GM19328 (cell line): ENCODE measurements around the gene HMCN1.
A peak's percentile ranks its signal among the peaks of the same experiment; 100 is the strongest.

ENCODE experiments used
- ATAC-seq: cut with Tn5 transposase; IDR thresholded peaks from one replicate; pipeline ENCODE4 v1.9.1; 2021; ENCODE audit warnings: mild to moderate bottlenecking, moderate library complexity; ENCODE audit not compliant: unreplicated experiment

The HMCN1 gene

DNA sequence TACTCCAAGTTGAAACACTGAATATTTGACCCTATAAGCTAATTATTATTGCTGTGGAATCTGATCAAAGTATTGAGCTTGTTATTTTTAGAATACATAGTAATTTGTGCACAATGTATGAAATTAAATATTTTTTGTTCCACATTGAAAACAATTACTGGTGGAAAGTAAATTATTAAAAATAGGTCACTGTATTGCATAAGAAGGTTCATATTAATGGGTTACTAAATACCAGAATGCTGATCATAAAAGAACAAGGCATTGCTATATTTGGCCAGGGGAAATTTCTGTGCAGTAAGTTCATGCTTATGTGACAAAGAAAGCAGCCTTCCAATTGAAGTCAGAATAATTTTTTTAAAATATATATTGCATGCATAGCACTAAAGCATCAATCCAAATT lies 481.4 kb downstream of the HMCN1 start:
- ATAC-seq = no peak

DNA sequence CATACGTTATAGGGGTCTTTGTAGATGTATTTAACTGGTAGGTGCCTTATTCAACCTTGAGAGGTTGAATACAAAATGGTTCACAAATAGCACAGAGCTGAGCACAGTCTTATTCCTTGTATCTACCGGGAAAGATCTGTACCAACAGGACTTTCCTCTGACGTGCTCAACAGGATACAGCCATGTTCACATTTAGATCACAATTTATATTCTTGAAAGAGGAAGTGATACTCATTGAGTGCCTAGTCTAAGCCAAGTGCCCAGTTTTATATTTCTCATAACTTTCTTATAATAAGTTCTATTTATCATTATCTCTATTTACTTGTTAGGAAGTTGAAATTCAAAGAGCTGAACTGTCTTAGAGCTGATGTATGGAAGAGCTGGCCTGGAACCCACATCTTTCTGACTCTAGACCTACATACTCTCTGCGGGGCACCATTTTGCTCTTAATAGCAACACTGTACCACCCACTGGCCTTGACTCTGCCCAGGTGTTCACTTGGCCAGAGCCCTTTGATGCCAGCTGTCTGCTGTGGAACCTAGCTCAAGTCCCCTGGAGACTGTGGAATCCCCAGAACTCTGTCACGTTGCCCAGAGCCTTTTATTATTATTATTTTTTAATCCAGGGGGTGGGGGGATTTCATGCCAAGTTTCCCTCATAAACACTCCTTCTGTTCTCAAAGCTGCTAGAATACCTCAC lies 484.6 kb downstream of the HMCN1 start:
- peak; percentile 54 for ATAC-seq

DNA sequence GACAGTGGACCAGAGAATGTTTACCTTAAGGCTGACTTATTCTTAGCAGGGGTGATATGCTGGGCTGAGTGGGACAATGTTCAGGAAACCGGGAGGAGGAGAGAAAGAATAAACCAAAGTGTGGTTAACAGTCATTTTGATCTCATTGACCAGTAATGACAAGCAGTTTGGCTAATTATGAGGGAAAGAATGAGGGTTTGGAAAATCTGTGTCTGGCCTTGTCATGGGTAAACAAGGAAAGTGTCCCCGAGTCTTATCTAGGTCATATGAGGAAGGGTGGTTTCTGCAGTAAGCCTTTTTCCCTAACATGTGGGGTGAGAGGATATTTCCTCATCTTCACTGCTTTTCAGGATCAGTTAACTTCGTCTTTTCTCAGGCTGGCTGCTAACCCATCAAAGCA lies 485.9 kb downstream of the HMCN1 start:
- ATAC-seq = no peak

DNA sequence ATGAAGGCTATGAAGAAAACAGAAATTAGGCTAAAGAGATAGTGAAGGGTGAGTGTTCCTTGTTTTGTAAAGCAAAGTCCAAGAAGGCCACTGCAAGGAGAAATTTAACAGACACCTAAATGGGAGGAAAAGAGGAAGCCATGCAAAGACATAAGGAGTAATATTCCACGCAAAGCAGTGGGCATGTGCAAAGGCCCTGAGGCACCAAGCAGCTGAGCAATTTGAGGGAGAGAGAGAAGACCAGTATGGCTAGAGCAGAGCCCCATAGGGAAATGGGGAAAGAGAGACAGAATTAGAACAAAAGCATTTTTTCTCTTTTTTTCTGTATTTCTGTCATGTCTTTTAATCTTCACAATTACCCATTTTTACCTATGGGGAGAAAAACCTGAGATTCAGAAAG lies 486.7 kb downstream of the HMCN1 start:
- no peak for ATAC-seq

DNA sequence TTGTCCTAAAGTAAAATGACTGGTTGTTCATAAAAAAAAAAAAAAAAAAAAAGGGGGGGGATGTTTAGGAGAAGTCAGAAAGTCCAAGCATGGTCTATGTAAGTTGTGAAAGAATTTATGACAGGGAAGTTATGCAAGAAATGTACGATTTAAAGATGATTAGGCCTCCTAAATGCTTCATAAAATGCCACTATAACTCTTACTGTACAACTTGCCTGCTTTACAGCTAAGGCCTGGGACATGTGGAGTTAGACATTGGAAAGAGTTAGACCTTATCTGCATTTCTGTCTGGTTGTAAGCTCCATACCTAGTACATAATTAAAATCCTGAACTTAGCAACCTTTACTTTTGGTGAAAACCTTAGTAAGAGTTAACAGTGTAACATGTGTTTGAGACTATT lies 490.9 kb downstream of the HMCN1 start:
- no peak for ATAC-seq

DNA sequence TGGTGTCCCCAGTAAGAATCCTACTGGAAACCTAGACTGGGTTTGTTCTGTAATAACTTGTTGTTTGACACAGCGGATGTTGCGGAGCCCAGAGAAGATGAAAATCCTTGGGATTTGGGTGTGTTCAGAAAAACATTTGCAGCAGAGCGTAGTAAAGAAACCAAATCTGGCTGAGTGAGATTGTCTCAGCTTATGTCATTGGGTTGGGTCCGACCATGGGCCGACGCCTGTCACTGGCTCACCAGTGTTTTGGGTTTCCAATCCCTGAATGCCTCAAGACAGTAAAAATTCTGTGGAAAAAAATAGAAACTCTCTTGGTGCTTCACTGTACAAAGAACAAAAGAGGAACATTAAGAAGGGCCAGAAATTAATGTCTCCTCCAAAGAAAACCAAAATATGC lies 494.6 kb downstream of the HMCN1 start:
- ATAC-seq = no peak

DNA sequence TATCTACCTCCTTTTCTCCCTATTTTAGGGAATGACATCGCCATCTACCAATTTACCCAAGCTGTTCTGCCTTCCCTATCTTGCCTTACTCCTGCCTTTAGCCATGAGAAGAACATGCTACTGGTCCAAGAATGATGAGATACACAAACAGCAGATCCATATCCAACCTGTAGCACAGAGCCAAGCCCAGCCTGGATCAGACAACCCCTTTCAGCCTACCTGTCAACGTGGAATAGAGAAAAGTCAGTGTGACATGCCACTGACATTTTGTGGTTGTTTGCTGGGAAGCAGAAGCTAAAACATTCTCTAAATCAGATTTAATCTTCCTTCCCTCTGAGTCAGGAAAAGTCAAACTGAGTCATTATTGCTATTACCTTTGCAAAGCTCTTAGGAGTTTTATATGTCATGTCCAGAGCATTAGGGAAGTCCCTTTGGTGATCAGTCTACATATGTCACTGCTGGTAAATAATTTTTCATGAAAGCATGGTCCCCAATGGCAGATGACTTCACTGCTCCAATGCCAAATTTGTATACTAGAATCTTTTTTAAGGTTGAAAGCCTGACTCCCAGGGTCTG lies 497.8 kb downstream of the HMCN1 start:
- no peak for ATAC-seq

DNA sequence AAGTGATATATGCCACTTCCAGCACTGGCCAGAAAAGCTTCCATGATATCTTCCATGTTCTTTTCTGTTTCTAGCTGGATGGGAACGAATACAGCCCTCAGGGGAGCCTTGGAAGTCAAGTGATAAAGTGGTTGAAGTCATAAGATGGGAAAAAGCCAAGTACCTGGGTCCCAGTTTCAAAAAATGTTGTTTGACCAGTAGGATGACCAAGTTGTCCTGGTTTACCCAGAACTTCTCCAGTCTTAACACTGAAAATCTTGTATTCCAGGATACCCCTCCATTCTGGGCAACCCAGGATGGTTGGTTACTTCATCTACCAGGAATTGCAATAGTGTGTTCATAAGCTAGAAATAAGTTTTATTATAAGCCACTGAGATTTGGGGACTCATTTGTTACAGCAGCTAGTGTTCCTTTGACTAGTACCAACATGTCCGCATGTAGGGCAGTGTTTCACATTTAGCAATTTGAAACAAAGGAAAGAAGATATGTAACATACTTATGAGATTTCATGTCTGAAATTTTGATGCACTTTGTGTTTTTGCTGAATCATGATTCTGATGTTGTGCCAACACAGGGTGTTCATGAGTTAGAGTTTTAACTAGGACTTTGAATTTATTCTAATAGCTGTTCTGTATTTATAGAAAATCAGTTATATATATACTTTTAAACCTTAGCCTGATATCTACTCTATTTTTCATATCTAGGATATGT lies 500.9 kb downstream of the HMCN1 start:
- no peak for ATAC-seq

DNA sequence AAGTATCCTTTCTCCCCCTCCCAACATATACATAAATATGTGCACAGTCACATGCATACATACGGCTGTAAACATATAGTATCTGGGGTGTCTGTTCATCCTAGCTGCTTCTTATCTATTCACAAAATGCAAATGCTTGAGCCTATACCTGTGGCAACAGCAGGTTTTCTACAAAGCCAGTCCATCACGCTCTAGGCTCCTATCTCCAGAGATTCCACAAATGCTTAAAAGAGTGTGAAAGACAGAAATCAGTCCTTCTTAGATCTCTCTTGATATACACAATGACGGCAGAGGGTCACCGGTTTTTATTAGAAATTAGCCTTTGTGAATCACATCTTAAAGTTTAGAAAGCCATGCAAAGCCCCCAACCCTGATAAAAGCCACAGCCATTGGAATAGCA lies 501.5 kb downstream of the HMCN1 start:
- no peak for ATAC-seq

DNA sequence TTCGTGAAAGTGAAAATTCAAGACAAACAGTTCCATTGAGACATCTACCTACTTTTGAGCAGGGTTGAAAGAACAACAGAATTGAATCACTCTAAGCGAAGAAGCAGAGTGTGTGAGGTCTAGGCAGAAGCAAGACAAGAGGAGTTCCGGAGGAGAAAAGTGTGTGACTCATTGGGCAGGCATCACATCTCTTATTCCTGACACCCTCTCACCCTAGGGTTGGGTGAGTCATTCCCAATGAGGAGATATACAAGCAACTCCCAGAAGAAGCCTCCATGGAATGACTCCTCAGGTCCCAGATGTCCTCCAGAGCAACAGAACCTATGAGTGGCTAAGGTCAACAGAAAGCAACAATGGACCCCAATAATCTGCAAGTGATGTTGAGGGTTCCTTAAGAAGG lies 502.7 kb downstream of the HMCN1 start:
- ATAC-seq = no peak

DNA sequence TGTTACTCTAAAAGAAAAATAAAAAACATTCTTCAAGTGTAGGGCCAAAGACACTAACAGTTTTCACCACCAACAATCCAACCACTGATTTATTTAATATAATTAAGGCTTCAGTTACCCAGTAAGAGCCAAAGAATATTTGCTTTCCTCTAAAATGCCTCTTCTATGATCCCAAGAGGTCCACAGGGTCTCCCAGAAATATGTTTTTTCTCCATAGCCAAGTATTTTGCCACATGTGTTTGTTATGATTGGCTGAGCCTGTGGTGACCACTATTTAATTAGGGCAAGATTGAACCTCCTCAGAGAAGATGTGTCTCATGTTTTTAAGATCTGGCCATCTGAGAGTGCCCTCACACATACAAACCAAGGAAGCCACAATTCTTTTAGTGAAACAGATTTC lies 505.0 kb downstream of the HMCN1 start:
- ATAC-seq = no peak

DNA sequence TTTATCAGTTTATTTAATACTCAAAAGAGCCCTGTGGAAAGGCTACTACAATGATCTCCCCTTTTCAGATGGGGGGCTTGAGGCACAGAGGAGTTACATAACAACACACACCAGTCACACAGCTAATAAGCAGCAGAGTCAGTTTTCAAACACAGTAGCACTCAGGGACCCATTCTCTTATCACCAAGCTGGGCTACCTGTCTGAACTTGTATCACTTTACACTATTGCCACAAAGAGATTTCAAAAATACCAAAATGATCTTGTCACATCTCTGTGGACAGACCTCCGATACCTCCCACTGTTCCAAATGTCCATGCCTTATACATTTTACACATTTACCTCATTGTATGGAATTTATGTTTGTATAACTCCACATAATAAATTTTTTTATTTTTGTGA lies 506.2 kb downstream of the HMCN1 start:
- no peak for ATAC-seq
